Endothelial cell of coronary artery (primary cell): ENCODE data around the gene ANKRD65. TPM values are rescaled to one million over a fixed set of nuclear protein-coding genes. Genes with fewer than 3 reads are reported as not detected.

Experiments used
- total RNA-seq: library from RNA; depleted of rRNA; stranded (reverse); fragments of >200 nt; gene quantifications from 2 replicates; pipeline ENCODE4 v1.2.3, GENCODE V29; 2014

Gene ANKRD65
- total RNA-seq = under 0.01 and 0.09 TPM in 2 replicates

GRCh38 chr1:1421147-1421906, at the start of gene ANKRD65:
ANKRD65 (minus strand) TSS chr1:1421276; CDS start chr1:1421005, 271 bp downstream.

GRCh38 chr1:1449099-1449739, 28.1 kb upstream of the ANKRD65 start, which contains the start of gene ATAD3C:
ATAD3C (plus strand) TSS chr1:1449689; CDS start chr1:1450684, 995 bp downstream.

GRCh38 chr1:1435106-1435903, 14.2 kb upstream of the ANKRD65 start, which contains the start of gene VWA1:
VWA1 (plus strand) TSS chr1:1435690; CDS start chr1:1435749, 59 bp downstream.

GRCh38 chr1:1406821-1407635, 14.0 kb downstream of the ANKRD65 start, which contains the start of gene MRPL20:
MRPL20 (minus strand) TSS chr1:1407293; CDS start chr1:1407217, 76 bp downstream.

GRCh38 chr1:1399187-1399871, 21.7 kb downstream of the ANKRD65 start, which contains the start of gene CCNL2:
CCNL2 (minus strand) TSS chr1:1399335; CDS start chr1:1399306, 29 bp downstream.

GRCh38 chr1:1374929-1375662, 46.0 kb downstream of the ANKRD65 start, which contains the start of gene AURKAIP1:
AURKAIP1 (minus strand) TSS chr1:1375207; CDS start chr1:1374756, 451 bp downstream.

Other genes with a start within 250 kb of the ANKRD65 start
- gene TTLL10, start 247.4 kb downstream of the ANKRD65 start, total RNA-seq = not detected in 2 replicates
- 0.28 TPM in 1 of 2 replicates, not detected in the other for gene TNFRSF18, start 214.7 kb downstream of the ANKRD65 start, total RNA-seq
- 0.63 and 1.6 TPM in 2 replicates for gene TNFRSF4, start 207.1 kb downstream of the ANKRD65 start, total RNA-seq
- gene SDF4, start 189.3 kb downstream of the ANKRD65 start, total RNA-seq = 91.0 and 126 TPM in 2 replicates
- gene B3GALT6, start 189.0 kb downstream of the ANKRD65 start, total RNA-seq = 23.4 and 30.0 TPM in 2 replicates
- 0.45 and 0.85 TPM in 2 replicates for gene C1QTNF12, start 174.6 kb downstream of the ANKRD65 start, total RNA-seq
- gene UBE2J2, start 147.4 kb downstream of the ANKRD65 start, total RNA-seq = 31.8 and 39.7 TPM in 2 replicates
- 0.27 and 0.66 TPM in 2 replicates for gene SCNN1D, start 140.8 kb downstream of the ANKRD65 start, total RNA-seq
- 22.7 and 37.0 TPM in 2 replicates for gene ACAP3, start 113.3 kb downstream of the ANKRD65 start, total RNA-seq
- gene PUSL1, start 112.7 kb downstream of the ANKRD65 start, total RNA-seq = 12.5 and 13.0 TPM in 2 replicates
- gene INTS11, start 96.6 kb downstream of the ANKRD65 start, total RNA-seq = 71.9 and 89.6 TPM in 2 replicates
- gene CPTP, start 96.5 kb downstream of the ANKRD65 start, total RNA-seq = 11.4 and 11.6 TPM in 2 replicates
- gene TAS1R3, start 90.0 kb downstream of the ANKRD65 start, total RNA-seq = 0.18 and 0.19 TPM in 2 replicates
- gene DVL1, start 71.9 kb downstream of the ANKRD65 start, total RNA-seq = 41.9 and 101 TPM in 2 replicates
- gene MXRA8, start 62.7 kb downstream of the ANKRD65 start, total RNA-seq = 0.63 and 6.3 TPM in 2 replicates
- gene AURKAIP1, start 46.1 kb downstream of the ANKRD65 start, total RNA-seq = 91.8 and 109 TPM in 2 replicates
- 80.2 and 143 TPM in 2 replicates for gene CCNL2, start 21.9 kb downstream of the ANKRD65 start, total RNA-seq
- 103 and 128 TPM in 2 replicates for gene MRPL20, start 14.0 kb downstream of the ANKRD65 start, total RNA-seq
- gene VWA1, start 14.4 kb upstream of the ANKRD65 start, total RNA-seq = 4.4 and 11.1 TPM in 2 replicates
- under 0.01 TPM in 1 of 2 replicates, not detected in the other for gene ATAD3C, start 28.4 kb upstream of the ANKRD65 start, total RNA-seq
- 16.4 and 26.7 TPM in 2 replicates for gene ATAD3B, start 50.5 kb upstream of the ANKRD65 start, total RNA-seq
- gene ATAD3A, start 90.9 kb upstream of the ANKRD65 start, total RNA-seq = 38.3 and 56.9 TPM in 2 replicates
- 2.8 and 3.1 TPM in 2 replicates for gene TMEM240, start 119.3 kb upstream of the ANKRD65 start, total RNA-seq
- 55.5 and 64.9 TPM in 2 replicates for gene SSU72, start 153.6 kb upstream of the ANKRD65 start, total RNA-seq
- gene FNDC10, start 178.9 kb upstream of the ANKRD65 start, total RNA-seq = 0.47 and 0.54 TPM in 2 replicates
- gene MIB2, start 194.2 kb upstream of the ANKRD65 start, total RNA-seq = 36.3 and 77.5 TPM in 2 replicates
- 1.1 and 2.8 TPM in 2 replicates for gene MMP23B, start 210.9 kb upstream of the ANKRD65 start, total RNA-seq
- 9.0 and 9.3 TPM in 2 replicates for gene CDK11B, start 237.7 kb upstream of the ANKRD65 start, total RNA-seq